K562 (cell line): ENCODE measurements around the gene USP16. TPM values are rescaled to one million over a fixed set of nuclear protein-coding genes. Genes with fewer than 3 reads are reported as not detected.

Experiments
- ARNT ChIP-seq, 2 experiments: fragments of 450-650 bp; IDR thresholded peaks; 2 replicates each; pipeline ENCODE4 v1.6.1; 2016; ENCODE audit warnings: mild to moderate bottlenecking in 1 of 2
- CGGBP1 ChIP-seq: fragments of 250-450 bp; sonication (Bioruptor Pico); IDR thresholded peaks from 2 replicates; pipeline ENCODE4 v1.9.0; 2021; ENCODE audit warnings: mild to moderate bottlenecking
- FOXM1 ChIP-seq, 2 experiments: fragments of 450-650 bp in 1 of 2; sonication (generic) in 1 of 2; formaldehyde crosslinking in 1 of 2; IDR thresholded peaks; 2 replicates each; pipeline versions ENCODE4 v1.6.1 to v1.9.0; 2017 to 2022; ENCODE audit warnings: low read depth in 2 of 2, mild to moderate bottlenecking in 2 of 2, missing genetic modification reagents in 1 of 2, moderate library complexity in 1 of 2
- ILF3 ChIP-seq: fragments of 450-650 bp; IDR thresholded peaks from 2 replicates; pipeline ENCODE4 v1.6.1; 2018; ENCODE audit warnings: antibody characterized with exemption, mild to moderate bottlenecking, moderate library complexity, borderline replicate concordance
- PHF21A ChIP-seq: fragments of 450-650 bp; IDR thresholded peaks from 2 replicates; pipeline ENCODE4 v1.6.1; 2017; ENCODE audit warnings: low read depth, borderline replicate concordance
- POLR2AphosphoS5 ChIP-seq: IDR thresholded peaks from 2 replicates; pipeline ENCODE4 v1.6.1; 2011; ENCODE audit warnings: mild to moderate bottlenecking, low read depth, low read length, moderate library complexity; ENCODE audit not compliant: control insufficient read depth, insufficient read depth
- SIRT6 ChIP-seq: IDR thresholded peaks from one replicate; pipeline ENCODE4 v1.6.1; 2012; ENCODE audit warnings: low read depth, mild to moderate bottlenecking, control low read depth, inconsistent platforms, low read length, moderate library complexity
- SRF ChIP-seq, 2 experiments: fragments of 250-450, 450-650 bp in 1 of 2; sonication (Bioruptor Pico) in 1 of 2; sonication (generic) in 1 of 2; formaldehyde crosslinking; IDR thresholded peaks; 2 replicates each; pipeline versions ENCODE4 v1.5.0 to v1.5.1; 2020 to 2022; ENCODE audit warnings: mild to moderate bottlenecking in 1 of 2, missing genetic modification reagents in 1 of 2
- TFAM ChIP-seq: fragments of 250-450 bp; sonication (Bioruptor Pico); conservative IDR thresholded peaks from 2 replicates; pipeline ENCODE4 v1.5.0; 2021; ENCODE audit warnings: mild to moderate bottlenecking, moderate library complexity
- UBTF ChIP-seq, 2 experiments: IDR thresholded peaks; 2 replicates each; pipeline ENCODE4 v1.6.1; 2012; ENCODE audit warnings: improper control_type of control experiment in 2 of 2, low read depth in 2 of 2, low read length in 2 of 2, borderline replicate concordance in 1 of 2
- USF1 ChIP-seq: sonication (generic); formaldehyde crosslinking; IDR thresholded peaks from 2 replicates; pipeline ENCODE4 v1.9.0; 2022; ENCODE audit warnings: mild to moderate bottlenecking, missing genetic modification reagents
- USF2 ChIP-seq: sonication (generic); formaldehyde crosslinking; IDR thresholded peaks from 2 replicates; pipeline ENCODE4 v1.5.0; 2020; ENCODE audit warnings: missing genetic modification reagents
- ZBTB34 ChIP-seq: fragments of 250-450 bp; sonication (Bioruptor Pico); IDR thresholded peaks from 2 replicates; pipeline ENCODE4 v1.8.0; 2021; ENCODE audit warnings: mild to moderate bottlenecking, moderate library complexity
- ZKSCAN8 ChIP-seq: fragments of 200-800 bp; sonication (Bioruptor generic); IDR thresholded peaks from 2 replicates; pipeline ENCODE4 v1.6.1; 2016; ENCODE audit warnings: missing genetic modification characterization, missing compliant biosample characterization
- ZNF175 ChIP-seq: fragments of 200-800 bp; sonication (Bioruptor generic); IDR thresholded peaks from 2 replicates; pipeline ENCODE4 v1.6.1; 2016; ENCODE audit warnings: low read depth, mild to moderate bottlenecking, missing genetic modification characterization, missing compliant biosample characterization
- polyA plus RNA-seq, 8 experiments: library from polyadenylated mRNA; depleted of rRNA in 4 of 8; stranded (reverse) in 5 of 8; unstranded in 3 of 8; fragments of >200 nt; fragmentation: Nextera tagmentation in 2 of 8; fragmentation: Illumina TruSeq in 1 of 8; extraction: Ambion mirVana in 2 of 8; extraction: Trizol in 1 of 8; gene quantifications; 2 replicates each; pipeline versions ENCODE4 v1.2.1 to v1.2.3, GENCODE V29; 2011 to 2014; ENCODE audit warnings: inconsistent platforms in 1 of 8, missing spikeins in 1 of 8
- total RNA-seq, 7 experiments: library from RNA; depleted of rRNA in 6 of 7; stranded (reverse); fragments of >200 nt in 6 of 7; fragmentation: Illumina TruSeq in 2 of 7; extraction: Trizol in 2 of 7; gene quantifications; 2 replicates each; pipeline versions ENCODE4 v1.2.1 to v1.2.3, GENCODE V29; 2011 to 2021; ENCODE audit warnings: low replicate concordance in 1 of 7

Gene USP16
- total and polyA plus RNA-seq, 9 of the 15 experiments (the other 6 are each of a cell fraction or from before 2014, with no cell fraction given) = 38.4 to 90.9 (median 62.8) TPM

GRCh38 chr21:29073222-29074006 is 48.9 kb downstream of the USP16 start, which contains the start of gene CCT8 (continued):
- TF ChIP-seq ZBTB34 (CRISPR knock-in tag) = no peak; the same call in 1 of the 2 replicates
- peak in 1 of 2 experiments; percentile 60; a peak in 1 of 4 replicates for TF ChIP-seq SRF (CRISPR knock-in tag; IDR thresholded peaks at IDR 0.05)
- no peak for TF ChIP-seq SIRT6
- no peak for TF ChIP-seq TFAM (CRISPR knock-in tag)
- TF ChIP-seq ILF3 = no peak
- TF ChIP-seq ZKSCAN8 (CRISPR knock-in tag) = no peak
- TF ChIP-seq PHF21A = no peak
- TF ChIP-seq ARNT (IDR thresholded peaks at IDR 0.05) = 0 out of 4 replicates have a peak, but pooled peaks of 1 of the 2 experiments have one; percentile 59
- peak; percentile 96 for TF ChIP-seq POLR2AphosphoS5
- TF ChIP-seq USF2 (CRISPR knock-in tag) = no peak
- TF ChIP-seq USF1 (CRISPR knock-in tag) = no peak
- 0 out of 4 replicates have a peak, but pooled peaks of 1 of the 2 experiments have one; percentile 64 for TF ChIP-seq UBTF (IDR thresholded peaks at IDR 0.05; ENCODE audit: borderline replicate concordance in 1 of 2, low read depth in 2 of 2, low read length in 2 of 2)
- peak; percentile 62 for TF ChIP-seq FOXM1 (IDR thresholded peaks at IDR 0.05; ENCODE audit: low read depth)
- no peak for TF ChIP-seq FOXM1 (CRISPR knock-in tag; IDR thresholded peaks at IDR 0.05; ENCODE audit: low read depth)
- TF ChIP-seq ZNF175 (CRISPR knock-in tag) = peak; percentile 69
- TF ChIP-seq CGGBP1 (CRISPR knock-in tag) = peak; percentile 52
